Measurements from ENCODE around the gene ITPK1.

Gene ITPK1

GRCh38 chr14:93023039-93023438 lies 92.7 kb downstream of the ITPK1 start:
- peak in 1 of 2 experiments; percentile 22 for DNase-seq

- peak in 1 of 2 experiments; percentile 41 for DNase-seq
Observed at GRCh38 chr14:93019970-93020369, 95.8 kb downstream of the ITPK1 start.

GRCh38 chr14:93019367-93019843 lies 96.3 kb downstream of the ITPK1 start:
- no peak for DNase-seq

GRCh38 chr14:93018366-93018765 lies 97.4 kb downstream of the ITPK1 start:
- no peak for DNase-seq

- no peak for DNase-seq
Observed at GRCh38 chr14:93017898-93018297, 97.8 kb downstream of the ITPK1 start.

- no peak for DNase-seq
Observed at GRCh38 chr14:93017301-93017797, 98.4 kb downstream of the ITPK1 start.

GRCh38 chr14:93016275-93016845 lies 99.4 kb downstream of the ITPK1 start:
- no peak for DNase-seq

- DNase-seq = no peak
Observed at GRCh38 chr14:93015505-93015904, 100.2 kb downstream of the ITPK1 start.

- no peak for DNase-seq
Observed at GRCh38 chr14:93015064-93015463, 100.7 kb downstream of the ITPK1 start.

- no peak for DNase-seq
Observed at GRCh38 chr14:93014058-93015023, 101.4 kb downstream of the ITPK1 start.

- DNase-seq = peak in 1 of 2 experiments; percentile 3
Observed at GRCh38 chr14:93012951-93013719, 102.6 kb downstream of the ITPK1 start.

GRCh38 chr14:93012506-93012905 lies 103.2 kb downstream of the ITPK1 start:
- no peak for DNase-seq

- DNase-seq = peak in 1 of 2 experiments; percentile 18
Observed at GRCh38 chr14:93011650-93012325, 103.9 kb downstream of the ITPK1 start.

- DNase-seq = no peak
Observed at GRCh38 chr14:93011141-93011529, 104.6 kb downstream of the ITPK1 start.

GRCh38 chr14:93010522-93011140 lies 105.1 kb downstream of the ITPK1 start:
- DNase-seq = no peak

- no peak for DNase-seq
Observed at GRCh38 chr14:93010130-93010499, 105.6 kb downstream of the ITPK1 start.

- DNase-seq = no peak
Observed at GRCh38 chr14:93009471-93010129, 106.1 kb downstream of the ITPK1 start.

- no peak for DNase-seq
Observed at GRCh38 chr14:93008381-93008780, 107.3 kb downstream of the ITPK1 start.

- no peak for DNase-seq
Observed at GRCh38 chr14:93007225-93007997, 108.3 kb downstream of the ITPK1 start.

GRCh38 chr14:93006567-93007051 lies 109.1 kb downstream of the ITPK1 start:
- no peak for DNase-seq

All from NCI-H526 (cell line).